GM12891 (cell line): ENCODE results near the gene IVL.

Experiments used
- DNase-seq: peaks from one replicate; pipeline ENCODE4 v3.0.0; 2011; ENCODE audit warnings: low spot score; ENCODE audit not compliant: insufficient read length
- FAIRE-seq: peaks from 2 replicates; lab custom pipeline; 2011; peaks lifted over from hg19 to GRCh38; lab: Jason Lieb, UNC
- PAX5 ChIP-seq: IDR thresholded peaks from 2 replicates; pipeline ENCODE4 v1.6.1; 2011; ENCODE audit warnings: low read length, moderate library complexity, mild to moderate bottlenecking; ENCODE audit not compliant: insufficient read depth, severe bottlenecking
- POLR2A ChIP-seq: IDR thresholded peaks from 2 replicates; pipeline ENCODE4 v1.6.1; 2011; ENCODE audit warnings: low read depth, low read length, control low read depth
- POLR2AphosphoS5 ChIP-seq: IDR thresholded peaks from 2 replicates; pipeline ENCODE4 v1.6.1; 2011; ENCODE audit warnings: low read depth, low read length, control low read depth
- POU2F2 ChIP-seq: IDR thresholded peaks from 2 replicates; pipeline ENCODE4 v1.6.1; 2011; ENCODE audit warnings: low read depth, mild to moderate bottlenecking, control low read depth, low read length, moderate library complexity
- SPI1 ChIP-seq: IDR thresholded peaks from 2 replicates; pipeline ENCODE4 v1.6.1; 2011; ENCODE audit warnings: low read depth, low read length, control low read depth
- TAF1 ChIP-seq: IDR thresholded peaks from 2 replicates; pipeline ENCODE4 v1.6.1; 2011; ENCODE audit warnings: low read depth, low read length, control low read depth

Gene IVL

DNA sequence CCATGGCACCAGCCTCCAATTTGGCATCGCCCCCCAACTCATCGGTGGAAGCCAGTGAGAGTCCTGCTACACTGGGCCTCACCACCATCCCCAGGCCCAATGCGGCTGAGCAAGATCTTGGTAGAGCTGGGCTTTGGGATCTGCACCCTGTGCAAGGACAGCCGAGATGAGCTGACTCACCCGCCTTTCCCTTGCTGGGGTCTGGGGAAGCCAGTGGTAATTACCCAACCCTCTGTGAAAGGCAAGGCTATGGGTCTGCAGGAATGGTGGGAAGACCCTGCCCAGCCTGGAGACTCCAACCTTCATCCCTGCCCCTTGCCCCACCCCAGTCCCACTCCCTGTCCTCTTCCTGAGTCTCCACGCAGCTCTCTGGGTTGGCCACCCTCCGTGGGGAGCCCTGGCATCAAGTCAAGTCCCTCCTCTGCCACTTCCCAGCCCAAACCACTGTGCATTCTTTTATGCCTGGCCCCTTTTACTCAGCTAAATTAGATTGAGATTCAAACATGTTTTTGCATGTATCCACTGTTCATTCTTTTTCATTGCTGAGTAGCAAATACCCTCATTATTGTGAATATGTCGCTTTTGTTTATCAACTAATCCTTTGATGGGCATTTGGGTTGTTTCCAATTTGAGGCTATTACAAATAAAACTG, 21.5 kb upstream of the IVL start:
- no peak for FAIRE-seq

DNA sequence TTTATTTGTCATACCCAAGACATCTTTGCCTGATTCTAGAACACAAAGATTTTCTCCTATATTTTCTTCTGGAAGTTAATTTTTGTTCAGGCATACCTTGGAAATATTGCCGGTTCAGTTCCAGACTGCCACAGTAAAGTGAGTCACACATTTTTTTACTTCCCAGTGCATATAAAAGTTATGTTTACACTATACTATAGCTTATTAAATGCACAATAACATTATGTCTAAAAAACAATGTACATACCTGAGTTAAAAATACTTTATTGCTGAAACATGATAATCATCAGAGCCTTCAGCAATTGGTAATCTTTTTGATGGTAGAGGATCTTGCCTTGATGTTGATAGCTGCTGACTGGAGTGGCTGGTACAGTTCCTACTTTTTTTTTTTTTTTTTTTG, 20.2 kb upstream of the IVL start:
- DNase-seq: no peak
- no peak for TF ChIP-seq POLR2AphosphoS5
- no peak for TF ChIP-seq POU2F2
- TF ChIP-seq POLR2A: no peak
- TF ChIP-seq SPI1: no peak
- TF ChIP-seq PAX5: no peak
- TF ChIP-seq TAF1: no peak
- FAIRE-seq: no peak

More for the DNA sequence above, 21.5 kb upstream of the IVL start:
- DNase-seq: no peak
- TF ChIP-seq SPI1 (no peak), POLR2AphosphoS5 (no peak), PAX5 (no peak), TAF1 (no peak), POLR2A (no peak), POU2F2 (no peak)

DNA sequence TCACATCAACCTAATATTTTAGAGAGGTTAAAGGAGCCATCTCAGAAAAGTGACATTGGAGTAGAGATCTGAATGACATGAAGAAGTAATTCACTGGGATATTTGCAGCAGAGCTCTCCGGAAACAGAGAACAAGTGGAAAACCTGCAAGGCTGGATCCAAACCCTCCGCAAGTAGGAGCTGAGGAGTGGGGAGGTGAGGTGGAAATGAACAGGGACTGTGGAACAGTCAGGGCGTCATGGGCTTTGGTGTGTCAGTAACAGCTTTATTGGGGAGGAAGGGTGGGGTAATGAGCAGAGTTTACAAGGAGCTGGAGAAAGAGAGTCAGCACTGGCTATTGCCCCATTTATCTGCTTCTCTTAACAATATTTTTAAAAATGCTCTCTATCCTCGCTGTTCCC, 9.3 kb upstream of the IVL start:
- DNase-seq: no peak
- TF ChIP-seq PAX5 (no peak), SPI1 (no peak), POLR2AphosphoS5 (no peak), POU2F2 (no peak)
- FAIRE-seq: no peak

- TF ChIP-seq POLR2A: no peak
- TF ChIP-seq SPI1: no peak
- TF ChIP-seq TAF1: no peak
- no peak for TF ChIP-seq POLR2AphosphoS5
- no peak for TF ChIP-seq POU2F2
- TF ChIP-seq PAX5: no peak
- no peak for FAIRE-seq
- DNase-seq: no peak
These were observed 8.5 kb upstream of the IVL start for GRCh38 chr1:152899883-152900282.

DNA sequence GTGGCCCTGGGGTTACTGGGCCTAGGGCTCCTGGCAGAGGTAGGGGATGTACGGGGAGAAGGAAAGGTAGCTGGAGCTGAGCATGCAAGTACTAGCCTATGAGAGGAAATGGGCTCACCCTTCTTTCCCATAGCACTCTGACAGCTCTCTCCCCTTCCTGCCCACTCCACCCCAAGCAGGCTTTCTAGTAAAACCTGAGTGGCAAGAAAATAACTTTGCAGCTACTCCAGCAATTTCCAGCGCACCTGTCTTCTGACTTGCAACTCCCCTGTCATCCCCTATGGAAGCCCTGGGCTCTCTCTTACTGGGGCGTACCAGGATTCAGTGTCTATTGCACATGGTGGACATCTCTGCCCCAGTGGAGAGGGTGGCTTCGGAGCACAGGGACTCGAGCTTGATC, 6.7 kb upstream of the IVL start:
- no peak for DNase-seq
- TF ChIP-seq PAX5 (no peak), POLR2A (no peak), SPI1 (no peak)
- FAIRE-seq: no peak

DNA sequence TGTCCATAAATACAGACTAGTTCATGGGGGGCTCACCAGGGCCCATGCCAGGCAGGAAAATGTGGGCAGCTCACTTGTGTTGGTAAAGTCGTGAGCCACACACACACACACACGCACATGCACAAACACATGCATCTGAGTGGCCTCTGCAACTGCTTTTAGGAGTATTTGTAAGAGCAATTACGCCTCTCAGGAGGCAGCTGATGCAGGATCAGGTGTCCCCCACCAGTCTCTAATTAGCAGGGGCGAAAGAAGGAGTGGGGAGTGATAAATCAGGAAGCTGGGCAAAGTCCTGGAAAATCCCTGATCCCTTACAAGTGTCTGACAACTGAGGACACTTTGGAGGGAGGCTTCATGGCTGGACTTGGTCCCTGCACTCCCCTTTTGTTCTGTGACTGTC, 5.7 kb upstream of the IVL start:
- no peak for TF ChIP-seq TAF1
- TF ChIP-seq POU2F2: no peak
- no peak for TF ChIP-seq POLR2A
- TF ChIP-seq SPI1: no peak
- TF ChIP-seq POLR2AphosphoS5: no peak
- TF ChIP-seq PAX5: no peak
- no peak for DNase-seq
- no peak for FAIRE-seq

DNA sequence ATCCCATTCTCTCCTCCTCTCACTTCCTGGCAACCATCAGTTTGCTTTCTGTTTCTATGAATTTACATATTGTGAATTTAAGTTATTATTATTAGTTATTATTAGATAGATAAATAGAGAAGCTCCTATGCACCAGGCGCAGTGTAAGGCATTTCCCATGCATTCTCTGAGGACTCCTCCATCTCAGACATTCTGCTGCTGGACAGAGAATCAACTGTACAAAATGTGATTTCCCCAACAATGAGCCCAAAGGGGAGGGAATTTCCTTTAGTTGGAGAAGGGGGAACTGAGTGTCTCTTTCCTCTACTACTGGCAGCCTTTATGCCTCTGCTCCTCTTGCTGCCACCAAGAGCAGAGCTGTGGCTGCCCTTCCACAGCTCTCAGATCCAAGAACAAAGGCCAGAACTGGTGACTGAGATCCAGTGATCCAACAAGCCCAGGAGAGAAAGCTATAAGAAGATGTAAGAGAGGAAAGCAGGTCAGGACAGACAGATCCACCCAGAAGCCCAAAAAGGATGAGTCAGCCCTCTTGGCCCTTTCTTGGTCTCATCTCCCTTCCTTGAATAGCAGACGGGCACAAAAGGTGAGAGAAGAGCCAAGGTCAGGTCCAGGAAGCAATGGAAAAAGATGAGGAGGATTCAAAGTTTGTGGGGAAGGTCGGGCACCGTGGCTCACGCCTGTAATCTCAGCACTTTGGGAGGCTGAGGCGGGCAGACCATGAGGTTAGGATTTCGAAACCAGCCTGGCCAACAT, 3.5 kb upstream of the IVL start:
- FAIRE-seq (no peak), DNase-seq (no peak)
- TF ChIP-seq POLR2AphosphoS5 (no peak), TAF1 (no peak), PAX5 (no peak), SPI1 (no peak), POU2F2 (no peak), POLR2A (no peak)

- DNase-seq (no peak), FAIRE-seq (no peak)
- TF ChIP-seq POU2F2: no peak
- TF ChIP-seq POLR2A: no peak
- TF ChIP-seq PAX5: no peak
- TF ChIP-seq SPI1: no peak
- TF ChIP-seq TAF1: no peak
- TF ChIP-seq POLR2AphosphoS5: no peak
These were observed 2.3 kb upstream of the IVL start for GRCh38 chr1:152906023-152906565.

GRCh38 chr1:152909206-152909605, 860 bp downstream of the IVL start:
- TF ChIP-seq POLR2AphosphoS5: no peak
- no peak for TF ChIP-seq PAX5
- no peak for TF ChIP-seq TAF1
- no peak for TF ChIP-seq POU2F2
- TF ChIP-seq SPI1: no peak
- TF ChIP-seq POLR2A: no peak
- no peak for FAIRE-seq
- DNase-seq: no peak

GRCh38 chr1:152912471-152912870, 4.1 kb downstream of the IVL start:
- TF ChIP-seq POLR2A (no peak), SPI1 (no peak), TAF1 (no peak), POU2F2 (no peak), POLR2AphosphoS5 (no peak), PAX5 (no peak)
- no peak for DNase-seq
- FAIRE-seq: no peak
